T-helper 1 cell treated with Interleukin-12 subunit alpha and Interleukin-12 subunit beta and Interleukin-4 antibody, amounts not matched to agents 30 μg/mL and 1 μg/mL, for 36 hours (primary cell): ENCODE measurements around the gene CEACAM21.

Experiments
- H3K27ac Mint-ChIP-seq: one replicate; pipeline ENCODE4 v1.8.0; 2021; ENCODE audit warnings: mild to moderate bottlenecking, mixed read lengths
- H3K27me3 Mint-ChIP-seq: one replicate; pipeline ENCODE4 v1.8.0; 2021; ENCODE audit warnings: low read depth, mixed read lengths
- H3K36me3 Mint-ChIP-seq: one replicate; pipeline ENCODE4 v1.8.0; 2021; ENCODE audit warnings: low read depth, mixed read lengths
- H3K4me1 Mint-ChIP-seq: one replicate; pipeline ENCODE4 v1.8.0; 2021; ENCODE audit warnings: low read depth, mixed read lengths
- H3K4me3 Mint-ChIP-seq: one replicate; pipeline ENCODE4 v1.8.0; 2021; ENCODE audit warnings: mild to moderate bottlenecking, moderate library complexity, mixed read lengths
- H3K9me3 Mint-ChIP-seq: one replicate; pipeline ENCODE4 v1.8.0; 2021; ENCODE audit warnings: mixed read lengths

Gene CEACAM21

GRCh38 chr19:41606215-41606837 is 30.4 kb downstream of the CEACAM21 start:
- peaks cover 37% of the 10 kb centered on the region for H3K27me3 Mint-ChIP-seq
- H3K4me3 Mint-ChIP-seq, result no peak overlapping the region
- no peaks in the 10 kb centered on the region for H3K4me1 Mint-ChIP-seq
- H3K27ac Mint-ChIP-seq, result no peak overlapping the region
- H3K36me3 Mint-ChIP-seq, result no peaks in the 10 kb centered on the region
- no peaks in the 10 kb centered on the region for H3K9me3 Mint-ChIP-seq

- Mint-ChIP-seq H3K9me3 (no peaks in the 10 kb centered on the region), H3K27ac (no peak overlapping the region), H3K4me3 (no peak overlapping the region), H3K36me3 (no peaks in the 10 kb centered on the region), H3K4me1 (no peaks in the 10 kb centered on the region), H3K27me3 (peaks cover 38% of the 10 kb centered on the region)
These were observed 31.7 kb downstream of the CEACAM21 start for GRCh38 chr19:41607668-41608067.

GRCh38 chr19:41610789-41611188 is 34.8 kb downstream of the CEACAM21 start:
- no peaks in the 10 kb centered on the region for H3K9me3 Mint-ChIP-seq
- H3K4me1 Mint-ChIP-seq, result no peaks in the 10 kb centered on the region
- no peak overlapping the region for H3K4me3 Mint-ChIP-seq
- H3K36me3 Mint-ChIP-seq, result no peaks in the 10 kb centered on the region
- no peak overlapping the region for H3K27ac Mint-ChIP-seq
- peaks cover 34% of the 10 kb centered on the region for H3K27me3 Mint-ChIP-seq

- no peaks in the 10 kb centered on the region for H3K4me1 Mint-ChIP-seq
- no peak overlapping the region for H3K27ac Mint-ChIP-seq
- no peaks in the 10 kb centered on the region for H3K9me3 Mint-ChIP-seq
- no peak overlapping the region for H3K4me3 Mint-ChIP-seq
- H3K27me3 Mint-ChIP-seq, result peaks cover 34% of the 10 kb centered on the region
- no peaks in the 10 kb centered on the region for H3K36me3 Mint-ChIP-seq
These were observed 36.5 kb downstream of the CEACAM21 start for GRCh38 chr19:41612483-41612882.

GRCh38 chr19:41615207-41615606 is 39.2 kb downstream of the CEACAM21 start:
- Mint-ChIP-seq H3K4me1 (no peaks in the 10 kb centered on the region), H3K27me3 (peaks cover 11% of the 10 kb centered on the region), H3K27ac (no peak overlapping the region), H3K36me3 (no peaks in the 10 kb centered on the region), H3K9me3 (no peaks in the 10 kb centered on the region), H3K4me3 (no peak overlapping the region)

GRCh38 chr19:41616792-41617621 is 41.0 kb downstream of the CEACAM21 start:
- no peaks in the 10 kb centered on the region for H3K9me3 Mint-ChIP-seq
- no peak overlapping the region for H3K4me3 Mint-ChIP-seq
- H3K36me3 Mint-ChIP-seq, result no peaks in the 10 kb centered on the region
- H3K27me3 Mint-ChIP-seq, result peaks cover 3% of the 10 kb centered on the region
- H3K27ac Mint-ChIP-seq, result no peak overlapping the region
- H3K4me1 Mint-ChIP-seq, result no peaks in the 10 kb centered on the region

GRCh38 chr19:41617941-41618730 is 42.2 kb downstream of the CEACAM21 start:
- Mint-ChIP-seq H3K9me3 (no peaks in the 10 kb centered on the region), H3K36me3 (no peaks in the 10 kb centered on the region), H3K27ac (no peak overlapping the region), H3K4me1 (no peaks in the 10 kb centered on the region), H3K4me3 (no peak overlapping the region), H3K27me3 (no peaks in the 10 kb centered on the region)

- H3K4me1 Mint-ChIP-seq, result no peaks in the 10 kb centered on the region
- H3K27me3 Mint-ChIP-seq, result no peaks in the 10 kb centered on the region
- H3K27ac Mint-ChIP-seq, result no peak overlapping the region
- H3K9me3 Mint-ChIP-seq, result no peaks in the 10 kb centered on the region
- H3K36me3 Mint-ChIP-seq, result no peaks in the 10 kb centered on the region
- H3K4me3 Mint-ChIP-seq, result no peak overlapping the region
These were observed 43.1 kb downstream of the CEACAM21 start for GRCh38 chr19:41619018-41619556.

- Mint-ChIP-seq H3K4me1 (no peaks in the 10 kb centered on the region), H3K9me3 (no peaks in the 10 kb centered on the region), H3K4me3 (no peak overlapping the region), H3K27me3 (no peaks in the 10 kb centered on the region), H3K36me3 (no peaks in the 10 kb centered on the region), H3K27ac (no peak overlapping the region)
These were observed 44.2 kb downstream of the CEACAM21 start for GRCh38 chr19:41620171-41620570.

- H3K27me3 Mint-ChIP-seq, result peaks cover 2% of the 10 kb centered on the region
- H3K4me3 Mint-ChIP-seq, result no peak overlapping the region
- no peaks in the 10 kb centered on the region for H3K4me1 Mint-ChIP-seq
- no peak overlapping the region for H3K27ac Mint-ChIP-seq
- H3K9me3 Mint-ChIP-seq, result no peaks in the 10 kb centered on the region
- H3K36me3 Mint-ChIP-seq, result no peaks in the 10 kb centered on the region
These were observed 45.3 kb downstream of the CEACAM21 start for GRCh38 chr19:41621226-41621625.

GRCh38 chr19:41621654-41622053 is 45.7 kb downstream of the CEACAM21 start:
- H3K4me1 Mint-ChIP-seq, result no peaks in the 10 kb centered on the region
- no peaks in the 10 kb centered on the region for H3K36me3 Mint-ChIP-seq
- no peak overlapping the region for H3K4me3 Mint-ChIP-seq
- no peak overlapping the region for H3K27ac Mint-ChIP-seq
- no peaks in the 10 kb centered on the region for H3K9me3 Mint-ChIP-seq
- H3K27me3 Mint-ChIP-seq, result peaks cover 6% of the 10 kb centered on the region

GRCh38 chr19:41623360-41623759 is 47.4 kb downstream of the CEACAM21 start:
- Mint-ChIP-seq H3K27me3 (peaks cover 8% of the 10 kb centered on the region), H3K4me3 (no peak overlapping the region), H3K4me1 (no peaks in the 10 kb centered on the region), H3K27ac (no peak overlapping the region), H3K36me3 (no peaks in the 10 kb centered on the region), H3K9me3 (no peaks in the 10 kb centered on the region)

GRCh38 chr19:41624515-41624914 is 48.5 kb downstream of the CEACAM21 start:
- H3K27ac Mint-ChIP-seq, result no peak overlapping the region
- H3K4me1 Mint-ChIP-seq, result no peaks in the 10 kb centered on the region
- peaks cover 8% of the 10 kb centered on the region for H3K27me3 Mint-ChIP-seq
- no peak overlapping the region for H3K4me3 Mint-ChIP-seq
- H3K9me3 Mint-ChIP-seq, result no peaks in the 10 kb centered on the region
- H3K36me3 Mint-ChIP-seq, result no peaks in the 10 kb centered on the region

GRCh38 chr19:41624937-41625336 is 49.0 kb downstream of the CEACAM21 start:
- H3K4me3 Mint-ChIP-seq, result no peak overlapping the region
- H3K27me3 Mint-ChIP-seq, result peaks cover 8% of the 10 kb centered on the region
- no peak overlapping the region for H3K27ac Mint-ChIP-seq
- peaks cover under 1% of the 10 kb centered on the region for H3K9me3 Mint-ChIP-seq
- no peaks in the 10 kb centered on the region for H3K36me3 Mint-ChIP-seq
- no peaks in the 10 kb centered on the region for H3K4me1 Mint-ChIP-seq
